Measurements from ENCODE around the gene UCN3. TPM values are rescaled to one million over a fixed set of nuclear protein-coding genes. Genes with fewer than 3 reads are reported as not detected.
"Not testable (repeated sequence)": the region's sequence is repeated elsewhere in the genome, so short reads cannot be mapped to it uniquely, and the experiment has no call there.

Gene UCN3
- total and polyA plus RNA-seq, 4 donors = 0.17 to 1.1 (median 0.68) TPM

DNA sequence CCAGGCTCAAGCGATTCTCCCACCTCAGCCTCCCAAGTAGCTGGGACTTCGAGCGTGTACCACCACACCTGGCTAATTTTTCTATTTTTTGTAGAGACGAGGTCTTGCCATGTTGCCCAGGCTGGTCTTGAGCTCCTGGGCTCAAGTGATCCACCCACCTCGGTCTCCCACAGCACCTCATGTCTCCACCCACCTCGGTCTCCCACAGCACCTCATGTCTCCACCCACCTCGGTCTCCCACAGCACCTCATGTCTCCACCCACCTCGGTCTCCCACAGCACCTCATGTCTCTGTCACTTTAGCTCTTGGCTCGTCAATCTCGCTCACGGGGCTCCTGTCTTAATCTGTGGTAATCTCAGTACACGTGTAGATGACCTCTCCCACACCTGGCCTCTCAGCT lies 15.6 kb downstream of the UCN3 start:
- not testable (repeated sequence) for H3K27ac ChIP-seq (ENCODE audit: low read depth, low read length); DNase-seq (ENCODE audit: low read depth in 4 of 6, low spot score in 6 of 6); H3K27me3 ChIP-seq (ENCODE audit: control insufficient read depth, insufficient read depth, low read length); H3K9me3 ChIP-seq (ENCODE audit: control insufficient read depth, insufficient read depth, low read length); H3K36me3 ChIP-seq (ENCODE audit: control insufficient read depth, insufficient read depth, low read length); H3K4me3 ChIP-seq (ENCODE audit: low read depth, low read length); H3K4me1 ChIP-seq (ENCODE audit: control insufficient read depth, insufficient read depth, low read length)
- 94% methylated on average over 11 of the region's 12 CpGs for WGBS (ENCODE audit: insufficient coverage)

DNA sequence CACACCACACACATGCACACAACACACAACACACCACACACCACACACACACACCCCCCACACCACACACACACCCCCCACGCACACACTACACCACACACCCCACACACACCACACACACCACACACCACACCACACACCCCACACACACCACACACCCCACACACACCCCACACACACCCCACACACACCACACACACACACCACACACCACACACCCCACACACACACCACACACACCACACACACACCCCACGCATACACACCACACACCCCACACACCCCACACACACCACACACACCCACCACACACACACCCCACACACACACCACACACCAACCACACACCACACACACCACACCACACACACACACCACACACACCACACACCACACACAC lies 16.4 kb downstream of the UCN3 start:
- DNase-seq (ENCODE audit: low read depth in 4 of 6, low spot score in 6 of 6) = no peak
- WGBS (ENCODE audit: insufficient coverage) = no CpG with 5 or more reads among the region's 2 CpGs
- H3K4me1 ChIP-seq (ENCODE audit: control insufficient read depth, insufficient read depth, low read length) = no peaks in the 10 kb centered on the region
- H3K36me3 ChIP-seq (ENCODE audit: control insufficient read depth, insufficient read depth, low read length) = no peaks in the 10 kb centered on the region
- H3K27me3 ChIP-seq (ENCODE audit: control insufficient read depth, insufficient read depth, low read length) = no peaks in the 10 kb centered on the region
- H3K9me3 ChIP-seq (ENCODE audit: control insufficient read depth, insufficient read depth, low read length) = no peaks in the 10 kb centered on the region
- H3K27ac ChIP-seq (ENCODE audit: low read depth, low read length) = no peak overlapping the region
- H3K4me3 ChIP-seq (ENCODE audit: low read depth, low read length) = no peak overlapping the region

DNA sequence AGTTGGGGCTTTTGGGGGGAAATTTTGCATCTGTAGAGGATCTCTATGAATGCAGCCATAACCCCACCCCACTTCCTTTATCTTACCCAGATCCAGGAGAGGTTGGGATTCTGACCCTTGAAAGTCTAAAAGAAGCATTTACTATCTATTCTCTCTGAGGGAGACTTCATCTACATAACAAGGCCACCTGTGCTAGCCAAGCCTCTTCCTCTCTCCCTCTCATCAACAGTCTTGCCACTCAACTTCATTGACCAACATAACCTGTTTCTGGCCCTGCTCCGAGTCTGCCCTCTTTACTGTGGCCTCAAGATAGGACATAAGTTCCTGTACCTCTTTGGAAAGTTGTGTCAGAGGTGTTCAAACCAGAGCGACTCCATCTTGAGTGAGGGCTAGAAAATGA lies 20.5 kb downstream of the UCN3 start:
- DNase-seq (ENCODE audit: low read depth in 4 of 6, low spot score in 6 of 6) = no peak
- Histone ChIP-seq H3K4me3 (ENCODE audit: low read depth, low read length) (no peak overlapping the region), H3K36me3 (ENCODE audit: control insufficient read depth, insufficient read depth, low read length) (no peaks in the 10 kb centered on the region), H3K27ac (ENCODE audit: low read depth, low read length) (no peak overlapping the region), H3K4me1 (ENCODE audit: control insufficient read depth, insufficient read depth, low read length) (no peaks in the 10 kb centered on the region), H3K27me3 (ENCODE audit: control insufficient read depth, insufficient read depth, low read length) (no peaks in the 10 kb centered on the region), H3K9me3 (ENCODE audit: control insufficient read depth, insufficient read depth, low read length) (peaks cover 5% of the 10 kb centered on the region)
- WGBS (ENCODE audit: insufficient coverage) = 94% methylated on average over 2 of the region's 2 CpGs

DNA sequence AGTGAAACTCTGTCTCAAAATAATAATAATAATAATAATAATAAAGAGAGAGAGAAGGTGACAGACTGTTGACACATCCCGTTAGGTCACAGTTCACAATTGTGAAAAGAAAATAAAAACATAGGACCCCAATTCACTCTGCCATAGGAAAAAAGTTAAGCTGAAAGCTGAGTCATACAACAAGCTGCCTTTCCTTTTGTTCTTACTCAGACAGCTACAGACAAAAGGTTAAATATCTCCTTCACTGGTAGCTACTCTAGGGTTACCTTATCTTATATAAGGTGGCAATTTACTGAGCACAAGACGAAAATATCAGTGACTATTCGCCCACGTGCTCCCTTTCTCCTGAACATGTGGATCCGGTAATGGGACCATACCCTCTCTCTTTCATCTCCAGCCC lies 22.4 kb downstream of the UCN3 start:
- 100% methylated on average over 1 of the region's 5 CpGs for WGBS (ENCODE audit: insufficient coverage)
- DNase-seq (ENCODE audit: low read depth in 4 of 6, low spot score in 6 of 6) = no peak
- H3K36me3 ChIP-seq (ENCODE audit: control insufficient read depth, insufficient read depth, low read length) = no peaks in the 10 kb centered on the region
- H3K27me3 ChIP-seq (ENCODE audit: control insufficient read depth, insufficient read depth, low read length) = no peaks in the 10 kb centered on the region
- no peak overlapping the region for H3K4me3 ChIP-seq (ENCODE audit: low read depth, low read length)
- no peaks in the 10 kb centered on the region for H3K4me1 ChIP-seq (ENCODE audit: control insufficient read depth, insufficient read depth, low read length)
- H3K9me3 ChIP-seq (ENCODE audit: control insufficient read depth, insufficient read depth, low read length) = peaks cover 6% of the 10 kb centered on the region
- no peak overlapping the region for H3K27ac ChIP-seq (ENCODE audit: low read depth, low read length)

DNA sequence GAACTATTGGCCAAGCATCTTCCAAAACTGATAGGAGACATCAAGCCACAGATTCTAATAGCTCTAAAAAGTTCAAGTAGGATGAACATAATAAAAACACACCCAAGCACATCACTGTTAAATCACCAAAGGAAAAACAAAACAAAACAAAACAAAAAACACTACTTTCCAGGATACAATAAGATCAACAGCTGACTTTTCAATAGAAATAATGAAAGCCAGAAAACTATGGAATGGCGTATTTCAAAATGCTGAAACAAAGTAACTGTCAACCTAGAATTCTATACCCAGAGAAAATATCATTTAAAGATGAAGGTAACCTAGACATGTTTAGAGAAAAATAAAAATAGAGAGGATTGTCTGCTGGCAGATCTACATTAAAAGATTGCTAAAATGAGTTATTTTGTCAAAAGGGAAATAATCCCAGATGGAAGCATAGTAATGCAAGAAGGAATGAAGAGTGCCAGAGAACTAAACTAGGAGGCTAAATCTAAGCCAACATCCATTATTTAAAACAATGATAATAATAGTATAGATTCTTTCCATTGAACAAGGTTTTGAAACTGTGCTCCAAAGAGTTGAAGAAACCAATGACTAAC lies 25.9 kb downstream of the UCN3 start:
- DNase-seq (ENCODE audit: low read depth in 4 of 6, low spot score in 6 of 6) = no peak
- no peaks in the 10 kb centered on the region for H3K36me3 ChIP-seq (ENCODE audit: control insufficient read depth, insufficient read depth, low read length)
- WGBS (ENCODE audit: insufficient coverage) = no CpG with 5 or more reads among the region's 1 CpG
- peaks cover 6% of the 10 kb centered on the region for H3K27me3 ChIP-seq (ENCODE audit: control insufficient read depth, insufficient read depth, low read length)
- H3K9me3 ChIP-seq (ENCODE audit: control insufficient read depth, insufficient read depth, low read length) = peaks cover 10% of the 10 kb centered on the region
- H3K4me1 ChIP-seq (ENCODE audit: control insufficient read depth, insufficient read depth, low read length) = no peaks in the 10 kb centered on the region
- no peak overlapping the region for H3K27ac ChIP-seq (ENCODE audit: low read depth, low read length)
- H3K4me3 ChIP-seq (ENCODE audit: low read depth, low read length) = no peak overlapping the region

DNA sequence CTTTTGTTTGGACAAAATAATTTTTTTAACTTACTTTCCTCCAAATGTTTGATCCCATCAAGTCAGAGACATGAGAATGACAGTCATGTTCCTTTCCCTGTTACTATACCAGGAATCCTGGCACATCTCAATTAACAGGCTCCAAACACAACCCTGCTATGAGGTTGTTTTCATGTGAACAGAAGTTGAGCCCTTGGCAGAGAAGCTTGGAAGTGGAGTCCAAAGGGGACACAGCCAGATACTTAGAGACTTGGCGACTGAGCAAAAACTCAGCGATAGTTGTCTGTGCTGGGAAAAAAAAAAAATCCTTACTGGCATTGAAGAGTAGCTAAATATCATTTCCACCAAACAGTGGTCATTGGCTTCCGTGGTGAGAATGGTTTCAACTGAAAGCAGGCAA lies 27.0 kb downstream of the UCN3 start:
- Histone ChIP-seq H3K9me3 (ENCODE audit: control insufficient read depth, insufficient read depth, low read length) (peaks cover 10% of the 10 kb centered on the region), H3K4me1 (ENCODE audit: control insufficient read depth, insufficient read depth, low read length) (peaks cover 5% of the 10 kb centered on the region), H3K4me3 (ENCODE audit: low read depth, low read length) (no peak overlapping the region), H3K27ac (ENCODE audit: low read depth, low read length) (no peak overlapping the region), H3K27me3 (ENCODE audit: control insufficient read depth, insufficient read depth, low read length) (peaks cover 6% of the 10 kb centered on the region), H3K36me3 (ENCODE audit: control insufficient read depth, insufficient read depth, low read length) (no peaks in the 10 kb centered on the region)
- DNase-seq (ENCODE audit: low read depth in 4 of 6, low spot score in 6 of 6) = peak in 1 of 6 donors; percentile 72
- WGBS (ENCODE audit: insufficient coverage) = no CpG with 5 or more reads among the region's 3 CpGs

DNA sequence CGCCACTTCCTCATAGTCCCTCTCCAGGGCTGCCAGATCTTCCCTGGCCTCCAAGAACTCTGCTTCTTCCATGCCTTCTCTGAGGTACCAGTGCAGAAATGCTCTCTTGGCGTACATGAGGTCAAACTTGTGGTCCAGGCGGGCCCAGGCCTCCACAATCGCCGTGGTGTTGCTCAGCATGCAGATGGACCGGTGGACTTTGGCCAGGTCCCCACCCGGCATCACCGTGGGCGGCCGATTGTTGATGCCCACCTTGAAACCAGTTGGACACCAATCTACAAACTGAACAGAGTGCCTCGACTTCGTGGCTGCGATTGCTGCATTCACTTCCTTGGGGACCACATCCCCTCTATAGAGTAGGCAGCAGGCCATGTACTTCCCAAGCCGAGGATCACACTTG lies 28.8 kb downstream of the UCN3 start:
- Histone ChIP-seq H3K27ac (ENCODE audit: low read depth, low read length) (no peak overlapping the region), H3K9me3 (ENCODE audit: control insufficient read depth, insufficient read depth, low read length) (peaks cover 10% of the 10 kb centered on the region), H3K4me3 (ENCODE audit: low read depth, low read length) (no peak overlapping the region), H3K36me3 (ENCODE audit: control insufficient read depth, insufficient read depth, low read length) (no peaks in the 10 kb centered on the region), H3K27me3 (ENCODE audit: control insufficient read depth, insufficient read depth, low read length) (peaks cover 6% of the 10 kb centered on the region), H3K4me1 (ENCODE audit: control insufficient read depth, insufficient read depth, low read length) (peaks cover 11% of the 10 kb centered on the region)
- DNase-seq (ENCODE audit: low read depth in 4 of 6, low spot score in 6 of 6) = no peak
- 95% methylated on average over 14 of the region's 14 CpGs for WGBS (ENCODE audit: insufficient coverage)

DNA sequence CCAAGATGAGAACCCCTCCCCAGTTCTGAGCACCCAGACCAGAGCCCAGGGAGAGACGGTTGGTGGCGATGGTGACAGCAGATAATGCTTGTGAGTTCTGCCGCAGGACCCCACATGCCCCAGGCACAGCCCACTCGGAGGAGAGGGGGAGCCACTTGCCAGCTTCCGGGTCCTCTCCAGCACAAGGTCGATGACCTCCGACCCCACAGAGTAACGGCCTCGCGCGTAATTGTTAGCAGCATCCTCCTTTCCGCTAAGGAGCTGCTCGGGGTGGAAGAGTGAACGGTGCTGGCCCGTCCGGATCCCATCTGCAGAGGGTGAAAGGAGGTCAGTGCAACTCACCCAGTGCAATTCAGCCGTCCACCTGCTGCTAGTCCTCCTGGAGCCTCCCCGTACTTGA lies 30.4 kb downstream of the UCN3 start:
- DNase-seq (ENCODE audit: low read depth in 4 of 6, low spot score in 6 of 6) = no peak
- Histone ChIP-seq H3K4me3 (ENCODE audit: low read depth, low read length) (no peak overlapping the region), H3K36me3 (ENCODE audit: control insufficient read depth, insufficient read depth, low read length) (no peaks in the 10 kb centered on the region), H3K4me1 (ENCODE audit: control insufficient read depth, insufficient read depth, low read length) (peaks cover 11% of the 10 kb centered on the region), H3K9me3 (ENCODE audit: control insufficient read depth, insufficient read depth, low read length) (peaks cover 6% of the 10 kb centered on the region), H3K27me3 (ENCODE audit: control insufficient read depth, insufficient read depth, low read length) (peaks cover 8% of the 10 kb centered on the region), H3K27ac (ENCODE audit: low read depth, low read length) (no peak overlapping the region)
- 97% methylated on average over 14 of the region's 18 CpGs for WGBS (ENCODE audit: insufficient coverage)

DNA sequence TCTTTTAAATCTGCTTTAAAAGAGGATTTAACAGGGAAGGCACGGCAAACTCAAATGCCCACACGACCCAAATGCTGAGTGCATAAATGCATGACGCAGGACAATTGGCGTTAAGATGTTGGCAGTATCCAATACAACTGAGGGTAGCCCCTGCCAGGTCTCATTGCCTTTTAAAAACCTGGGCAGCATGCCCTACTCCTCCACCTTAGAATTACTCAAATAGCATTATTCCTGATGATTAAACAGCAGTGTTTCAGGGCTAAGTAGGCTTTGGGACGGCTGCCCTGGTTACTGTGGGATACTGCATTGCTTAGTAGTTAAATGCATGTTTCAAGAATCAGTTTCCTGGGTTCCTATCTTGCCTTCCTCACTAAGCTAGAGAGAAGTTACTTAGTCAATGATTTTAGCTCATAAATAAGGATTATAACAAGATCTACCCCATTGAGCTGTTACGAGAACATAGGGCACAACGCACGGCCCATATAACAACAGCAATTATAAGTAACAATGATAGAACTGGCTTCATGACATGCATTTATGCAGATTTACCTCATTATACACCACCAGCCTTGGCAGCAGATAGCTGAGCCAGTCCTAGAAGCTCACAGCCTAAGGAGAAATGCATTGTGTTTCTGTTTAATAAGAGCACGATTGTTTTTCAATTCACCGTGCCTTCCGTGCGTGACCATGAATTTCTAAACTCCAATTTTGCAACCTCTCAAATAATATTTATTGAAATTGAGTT lies 32.0 kb downstream of the UCN3 start:
- no peaks in the 10 kb centered on the region for H3K36me3 ChIP-seq (ENCODE audit: control insufficient read depth, insufficient read depth, low read length)
- WGBS (ENCODE audit: insufficient coverage) = no CpG with 5 or more reads among the region's 12 CpGs
- no peak overlapping the region for H3K27ac ChIP-seq (ENCODE audit: low read depth, low read length)
- peaks cover 12% of the 10 kb centered on the region for H3K27me3 ChIP-seq (ENCODE audit: control insufficient read depth, insufficient read depth, low read length)
- peak; percentile 61 to 93 (median 70) for DNase-seq (ENCODE audit: low read depth in 4 of 6, low spot score in 6 of 6)
- H3K4me3 ChIP-seq (ENCODE audit: low read depth, low read length) = no peak overlapping the region
- H3K9me3 ChIP-seq (ENCODE audit: control insufficient read depth, insufficient read depth, low read length) = peaks cover 3% of the 10 kb centered on the region
- peaks cover 13% of the 10 kb centered on the region for H3K4me1 ChIP-seq (ENCODE audit: control insufficient read depth, insufficient read depth, low read length)

DNA sequence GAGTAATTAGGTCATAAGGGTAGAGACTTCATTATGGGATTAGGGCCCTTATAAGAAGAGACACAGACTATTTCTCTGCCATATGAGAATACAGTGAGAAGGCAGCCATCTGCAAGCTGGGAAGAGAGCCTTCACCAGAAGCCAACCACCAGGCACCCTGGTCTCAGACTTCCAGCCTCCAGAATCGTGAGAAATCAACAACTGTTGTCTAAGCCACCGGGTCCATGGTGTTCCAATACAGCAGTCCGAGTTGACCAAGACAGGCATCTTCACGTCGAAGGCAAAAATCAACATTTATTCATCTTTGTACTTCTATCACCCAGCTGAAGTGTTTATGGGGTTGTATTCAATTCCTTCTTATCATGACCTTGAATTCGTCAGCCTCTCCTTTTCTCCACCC lies 34.6 kb downstream of the UCN3 start:
- WGBS (ENCODE audit: insufficient coverage) = 88% methylated on average over 2 of the region's 6 CpGs
- Histone ChIP-seq H3K27ac (ENCODE audit: low read depth, low read length) (no peak overlapping the region), H3K36me3 (ENCODE audit: control insufficient read depth, insufficient read depth, low read length) (no peaks in the 10 kb centered on the region), H3K9me3 (ENCODE audit: control insufficient read depth, insufficient read depth, low read length) (no peaks in the 10 kb centered on the region), H3K4me1 (ENCODE audit: control insufficient read depth, insufficient read depth, low read length) (peaks cover 13% of the 10 kb centered on the region), H3K27me3 (ENCODE audit: control insufficient read depth, insufficient read depth, low read length) (peaks cover 20% of the 10 kb centered on the region), H3K4me3 (ENCODE audit: low read depth, low read length) (no peak overlapping the region)
- DNase-seq (ENCODE audit: low read depth in 4 of 6, low spot score in 6 of 6) = no peak

Data from spinal cord (tissue), 10 donors.